Measurements from ENCODE around the gene CELF3. TPM values are rescaled to one million over a fixed set of nuclear protein-coding genes. Genes with fewer than 3 reads are reported as not detected.
"Not testable (repeated sequence)": the region's sequence is repeated elsewhere in the genome, so short reads cannot be mapped to it uniquely, and the experiment has no call there.

CELF3 gene
- total and polyA plus RNA-seq, 9 donors = 0.04 to 2.0 (median 0.74) TPM

- no peak overlapping the region for H3K4me3 ChIP-seq (ENCODE audit: low read length)
- H3K27me3 ChIP-seq (ENCODE audit: control insufficient read depth, insufficient read depth, low read length) = peaks cover 6% of the 10 kb centered on the region
- DNase-seq = no peak
- H3K27ac ChIP-seq (ENCODE audit: low read length) = no peak overlapping the region
- H3K9me3 ChIP-seq (replicated peaks; ENCODE audit: control insufficient read depth, low read depth, low read length) = peaks cover 12% of the 10 kb centered on the region
- no CpG with 5 or more reads among the region's 2 CpGs for WGBS (ENCODE audit: insufficient coverage)
- no peaks in the 10 kb centered on the region for H3K4me1 ChIP-seq (ENCODE audit: control insufficient read depth, insufficient read depth, low read length)
- H3K36me3 ChIP-seq (ENCODE audit: control insufficient read depth, insufficient read depth, low read length) = no peaks in the 10 kb centered on the region
Observed at GRCh38 chr1:151737026-151737425, 20.4 kb upstream of the CELF3 start.

GRCh38 chr1:151733995-151734394 lies 17.4 kb upstream of the CELF3 start:
- DNase-seq; H3K4me1 ChIP-seq (ENCODE audit: control insufficient read depth, insufficient read depth, low read length); H3K36me3 ChIP-seq (ENCODE audit: control insufficient read depth, insufficient read depth, low read length); H3K27me3 ChIP-seq (ENCODE audit: control insufficient read depth, insufficient read depth, low read length); H3K27ac ChIP-seq (ENCODE audit: low read length); H3K4me3 ChIP-seq (ENCODE audit: low read length): not testable (repeated sequence)
- H3K9me3 ChIP-seq (replicated peaks; ENCODE audit: control insufficient read depth, low read depth, low read length) = peaks cover 12% of the 10 kb centered on the region
- WGBS (ENCODE audit: insufficient coverage) = 95% methylated on average over 7 of the region's 9 CpGs

- no peak for DNase-seq
- no peak overlapping the region for H3K4me3 ChIP-seq (ENCODE audit: low read length)
- H3K27me3 ChIP-seq (ENCODE audit: control insufficient read depth, insufficient read depth, low read length) = peaks cover 8% of the 10 kb centered on the region
- H3K36me3 ChIP-seq (ENCODE audit: control insufficient read depth, insufficient read depth, low read length) = no peaks in the 10 kb centered on the region
- H3K4me1 ChIP-seq (ENCODE audit: control insufficient read depth, insufficient read depth, low read length) = peaks cover 3% of the 10 kb centered on the region
- H3K27ac ChIP-seq (ENCODE audit: low read length) = no peak overlapping the region
- WGBS (ENCODE audit: insufficient coverage) = 71% methylated on average over 2 of the region's 3 CpGs
- peaks cover 10% of the 10 kb centered on the region for H3K9me3 ChIP-seq (replicated peaks; ENCODE audit: control insufficient read depth, low read depth, low read length)
Observed at GRCh38 chr1:151733126-151733525, 16.5 kb upstream of the CELF3 start.

- Histone ChIP-seq H3K27ac (ENCODE audit: low read length) (no peak overlapping the region), H3K27me3 (ENCODE audit: control insufficient read depth, insufficient read depth, low read length) (peaks cover 14% of the 10 kb centered on the region), H3K4me3 (ENCODE audit: low read length) (no peak overlapping the region), H3K36me3 (ENCODE audit: control insufficient read depth, insufficient read depth, low read length) (no peaks in the 10 kb centered on the region), H3K4me1 (ENCODE audit: control insufficient read depth, insufficient read depth, low read length) (peaks cover 8% of the 10 kb centered on the region), H3K9me3 (replicated peaks; ENCODE audit: control insufficient read depth, low read depth, low read length) (no peaks in the 10 kb centered on the region)
- DNase-seq = no peak
- WGBS (ENCODE audit: insufficient coverage) = 80% methylated on average over 3 of the region's 4 CpGs
Observed at GRCh38 chr1:151729966-151730291, 13.3 kb upstream of the CELF3 start.

- no peak overlapping the region for H3K27ac ChIP-seq (ENCODE audit: low read length)
- H3K27me3 ChIP-seq (ENCODE audit: control insufficient read depth, insufficient read depth, low read length) = peaks cover 14% of the 10 kb centered on the region
- 43% methylated on average over 8 of the region's 10 CpGs for WGBS (ENCODE audit: insufficient coverage)
- H3K4me3 ChIP-seq (ENCODE audit: low read length) = no peak overlapping the region
- no peaks in the 10 kb centered on the region for H3K9me3 ChIP-seq (replicated peaks; ENCODE audit: control insufficient read depth, low read depth, low read length)
- no peaks in the 10 kb centered on the region for H3K36me3 ChIP-seq (ENCODE audit: control insufficient read depth, insufficient read depth, low read length)
- H3K4me1 ChIP-seq (ENCODE audit: control insufficient read depth, insufficient read depth, low read length) = peaks cover 8% of the 10 kb centered on the region
- no peak for DNase-seq
Observed at GRCh38 chr1:151729157-151729965, 12.8 kb upstream of the CELF3 start.

GRCh38 chr1:151728151-151729054 lies 11.8 kb upstream of the CELF3 start:
- peaks cover 20% of the 10 kb centered on the region for H3K27me3 ChIP-seq (ENCODE audit: control insufficient read depth, insufficient read depth, low read length)
- H3K4me1 ChIP-seq (ENCODE audit: control insufficient read depth, insufficient read depth, low read length) = peaks cover 8% of the 10 kb centered on the region
- H3K9me3 ChIP-seq (replicated peaks; ENCODE audit: control insufficient read depth, low read depth, low read length) = no peaks in the 10 kb centered on the region
- H3K27ac ChIP-seq (ENCODE audit: low read length) = peak overlapping the region; percentile 29
- H3K4me3 ChIP-seq (ENCODE audit: low read length) = no peak overlapping the region
- peak; percentile 53 for DNase-seq
- H3K36me3 ChIP-seq (ENCODE audit: control insufficient read depth, insufficient read depth, low read length) = no peaks in the 10 kb centered on the region
- 7% methylated on average over 10 of the region's 19 CpGs for WGBS (ENCODE audit: insufficient coverage)

- Histone ChIP-seq H3K9me3 (replicated peaks; ENCODE audit: control insufficient read depth, low read depth, low read length) (no peaks in the 10 kb centered on the region), H3K27me3 (ENCODE audit: control insufficient read depth, insufficient read depth, low read length) (peaks cover 34% of the 10 kb centered on the region), H3K36me3 (ENCODE audit: control insufficient read depth, insufficient read depth, low read length) (no peaks in the 10 kb centered on the region), H3K4me3 (ENCODE audit: low read length) (no peak overlapping the region), H3K4me1 (ENCODE audit: control insufficient read depth, insufficient read depth, low read length) (peaks cover 22% of the 10 kb centered on the region), H3K27ac (ENCODE audit: low read length) (no peak overlapping the region)
- WGBS (ENCODE audit: insufficient coverage) = no CpG with 5 or more reads among the region's 3 CpGs
- DNase-seq = no peak
Observed at GRCh38 chr1:151723726-151724370, 7.2 kb upstream of the CELF3 start.

GRCh38 chr1:151721788-151722510 lies 5.3 kb upstream of the CELF3 start:
- Histone ChIP-seq H3K27me3 (ENCODE audit: control insufficient read depth, insufficient read depth, low read length) (peaks cover 49% of the 10 kb centered on the region), H3K27ac (ENCODE audit: low read length) (no peak overlapping the region)

GRCh38 chr1:151720974-151721787 lies 4.6 kb upstream of the CELF3 start, which contains the start of gene RIIAD1:
Gene RIIAD1, plus strand, starts transcription at chr1:151721522. Its CDS starts 15 bp downstream, at chr1:151721537.
- peak; percentile 55 for DNase-seq
- Histone ChIP-seq H3K36me3 (ENCODE audit: control insufficient read depth, insufficient read depth, low read length) (no peaks in the 10 kb centered on the region), H3K27ac (ENCODE audit: low read length) (peak within 1 kb of the TSS; percentile 69), H3K27me3 (ENCODE audit: control insufficient read depth, insufficient read depth, low read length) (peaks cover 54% of the 10 kb centered on the region), H3K9me3 (replicated peaks; ENCODE audit: control insufficient read depth, low read depth, low read length) (no peaks in the 10 kb centered on the region), H3K4me3 (ENCODE audit: low read length) (peak within 1 kb of the TSS; percentile 41), H3K4me1 (ENCODE audit: control insufficient read depth, insufficient read depth, low read length) (peaks cover 27% of the 10 kb centered on the region)
- 0% methylated on average over 31 of the region's 44 CpGs for WGBS (ENCODE audit: insufficient coverage)

More at GRCh38 chr1:151721788-151722510, 5.3 kb upstream of the CELF3 start:
- Histone ChIP-seq H3K4me3 (ENCODE audit: low read length) (peak overlapping the region; percentile 41), H3K9me3 (replicated peaks; ENCODE audit: control insufficient read depth, low read depth, low read length) (no peaks in the 10 kb centered on the region), H3K4me1 (ENCODE audit: control insufficient read depth, insufficient read depth, low read length) (peaks cover 24% of the 10 kb centered on the region), H3K36me3 (ENCODE audit: control insufficient read depth, insufficient read depth, low read length) (no peaks in the 10 kb centered on the region)
- 13% methylated on average over 8 of the region's 17 CpGs for WGBS (ENCODE audit: insufficient coverage)
- DNase-seq = no peak

Data from muscle of leg (tissue), 11 donors.